DOHH2 (cell line): ENCODE results near the gene TGM3.

Source experiments
- CTCF ChIP-seq: fragments of 200-600 bp; sonication (generic); IDR thresholded peaks from one replicate; pipeline ENCODE4 v1.5.1; 2014; ENCODE audit warnings: antibody characterized with exemption, mild to moderate bottlenecking, low read depth, low read length; ENCODE audit not compliant: poor library complexity, severe bottlenecking
- EZH2phosphoT487 ChIP-seq: fragments of 200-600 bp; sonication (generic); IDR thresholded peaks from 2 replicates; pipeline ENCODE4 v1.6.1; 2017; ENCODE audit warnings: borderline replicate concordance, mild to moderate bottlenecking, antibody characterized with exemption, low read length, moderate library complexity, mixed read lengths

GRCh38 chr20:2312876-2313275 is 17.1 kb downstream of the TGM3 start:
- TF ChIP-seq CTCF: no peak
- no peak for TF ChIP-seq EZH2phosphoT487
